NCI-H226 (cell line): ENCODE measurements around the gene TTC34.
"Not testable (repeated sequence)": the region's sequence is repeated elsewhere in the genome, so short reads cannot be mapped to it uniquely, and the experiment has no call there.

ENCODE experiments used
- DNase-seq: peaks from one replicate; pipeline ENCODE4 v3.0.0-alpha.2; 2015

The TTC34 gene

DNA sequence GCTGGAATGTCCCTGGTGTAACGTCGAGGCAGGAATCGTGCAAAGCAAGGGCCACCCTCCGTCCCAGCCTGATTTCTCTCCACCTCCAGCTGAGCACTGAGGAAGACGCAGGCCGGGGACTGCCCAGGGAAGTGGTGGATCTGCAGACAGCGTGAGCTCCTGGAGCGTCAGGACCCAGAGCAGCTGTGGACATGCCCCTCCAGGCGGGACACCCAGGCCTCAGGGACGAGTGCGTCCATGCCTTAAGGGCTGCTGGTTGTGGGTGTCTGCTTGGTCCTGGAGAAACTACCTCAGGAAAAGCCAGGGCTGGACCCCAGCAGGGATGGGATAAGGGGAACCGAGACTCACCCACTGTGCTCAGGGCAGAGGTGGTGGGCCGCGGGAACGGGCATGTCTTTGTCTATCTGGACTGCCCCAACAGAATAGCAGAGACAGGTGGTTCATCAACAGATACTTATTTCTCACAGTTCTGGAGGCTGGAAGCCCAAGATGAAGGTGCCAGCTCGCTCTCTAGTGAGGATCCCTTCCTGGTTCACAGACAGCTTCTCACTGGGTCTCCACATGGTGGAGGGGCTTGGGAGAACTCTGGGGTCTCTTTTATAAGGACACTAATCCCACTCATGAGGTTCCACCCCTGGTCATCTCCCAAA is 162.9 kb downstream of the TTC34 start:
- no peak for DNase-seq

DNA sequence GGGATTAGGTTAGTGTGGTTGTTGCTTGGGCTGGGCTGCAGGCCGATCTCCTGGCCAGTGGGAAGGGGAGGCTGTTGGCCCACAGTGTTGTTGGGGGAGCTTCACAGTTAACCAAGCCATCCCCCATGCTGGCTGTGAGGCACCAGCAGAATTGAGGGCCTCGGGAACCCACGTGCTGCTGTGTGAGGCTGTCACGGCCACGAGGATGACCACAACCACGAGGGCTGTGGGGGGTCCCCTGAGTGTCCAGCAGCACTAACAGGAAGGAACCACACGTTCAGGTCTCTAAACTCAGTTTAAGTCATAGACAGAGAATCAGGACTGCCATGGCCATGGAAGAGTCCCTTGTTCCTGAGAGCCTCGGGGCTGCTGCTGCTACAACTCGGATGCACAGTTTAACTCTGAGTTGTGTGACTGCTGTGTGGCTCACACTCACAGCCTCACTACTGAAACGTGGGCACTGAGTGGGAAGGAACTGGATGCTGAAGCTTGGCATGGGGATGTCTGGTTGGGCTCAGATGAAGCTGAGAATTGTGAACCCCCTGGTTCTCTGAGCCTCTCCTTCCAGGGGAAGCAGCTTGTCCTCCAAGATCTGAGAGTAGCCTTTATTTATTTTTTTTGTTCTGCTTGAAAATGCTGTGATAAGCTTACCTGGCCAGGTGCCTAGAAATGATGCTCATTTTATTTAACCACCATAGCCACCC is 163.9 kb downstream of the TTC34 start:
- no peak for DNase-seq

DNA sequence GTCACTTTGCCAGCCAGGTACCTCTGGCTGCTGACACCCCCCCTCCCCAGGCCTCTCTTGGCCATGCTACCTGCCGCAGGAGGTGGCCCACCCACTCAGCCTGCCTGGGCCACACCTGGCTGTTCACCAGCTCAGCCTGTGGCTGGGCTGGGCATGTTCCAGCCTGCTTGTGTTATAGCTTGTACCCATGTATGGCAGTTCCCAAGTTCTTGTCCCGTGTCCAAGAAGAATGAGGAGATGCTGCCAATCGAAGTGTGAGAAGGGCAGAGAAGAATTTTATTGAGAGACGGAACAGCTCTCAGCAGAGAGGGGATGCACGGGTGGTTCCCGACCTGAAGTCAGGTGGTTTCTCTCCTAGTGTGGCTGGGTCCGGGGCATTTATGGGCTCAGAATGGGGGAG is 164.8 kb downstream of the TTC34 start:
- DNase-seq = no peak

DNA sequence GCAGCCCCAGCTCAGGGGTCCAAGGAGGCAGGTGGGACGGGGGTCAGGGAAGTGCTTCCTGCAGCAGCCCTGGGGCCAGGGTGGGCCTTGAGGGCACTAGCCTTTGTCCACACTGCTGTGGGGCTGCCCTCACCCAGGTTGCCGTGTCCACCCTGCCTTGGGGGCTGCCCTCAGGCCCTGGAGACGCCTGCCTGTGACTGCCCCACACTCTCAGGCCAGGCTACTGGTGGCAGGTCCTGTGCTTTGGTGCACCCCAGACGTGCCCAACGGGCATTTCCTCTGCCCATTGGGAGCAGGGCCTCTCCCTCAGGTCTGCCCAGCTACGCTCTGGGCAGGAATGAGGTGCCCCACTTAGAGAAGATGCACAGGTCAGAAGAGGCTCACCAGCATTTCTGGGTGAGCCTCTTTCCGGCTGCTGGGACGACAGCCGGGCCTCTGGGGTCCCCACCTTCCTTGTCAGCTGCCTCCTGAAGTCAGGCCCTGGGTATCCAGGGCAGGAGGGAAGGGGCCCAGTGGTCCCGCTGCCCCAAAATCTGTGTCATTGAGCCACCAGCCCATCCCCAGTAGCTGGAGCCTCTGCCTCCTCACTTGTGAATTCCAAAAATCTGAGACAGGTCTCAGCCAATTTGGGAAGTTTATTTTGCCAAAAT is 166.0 kb downstream of the TTC34 start:
- DNase-seq = no peak

DNA sequence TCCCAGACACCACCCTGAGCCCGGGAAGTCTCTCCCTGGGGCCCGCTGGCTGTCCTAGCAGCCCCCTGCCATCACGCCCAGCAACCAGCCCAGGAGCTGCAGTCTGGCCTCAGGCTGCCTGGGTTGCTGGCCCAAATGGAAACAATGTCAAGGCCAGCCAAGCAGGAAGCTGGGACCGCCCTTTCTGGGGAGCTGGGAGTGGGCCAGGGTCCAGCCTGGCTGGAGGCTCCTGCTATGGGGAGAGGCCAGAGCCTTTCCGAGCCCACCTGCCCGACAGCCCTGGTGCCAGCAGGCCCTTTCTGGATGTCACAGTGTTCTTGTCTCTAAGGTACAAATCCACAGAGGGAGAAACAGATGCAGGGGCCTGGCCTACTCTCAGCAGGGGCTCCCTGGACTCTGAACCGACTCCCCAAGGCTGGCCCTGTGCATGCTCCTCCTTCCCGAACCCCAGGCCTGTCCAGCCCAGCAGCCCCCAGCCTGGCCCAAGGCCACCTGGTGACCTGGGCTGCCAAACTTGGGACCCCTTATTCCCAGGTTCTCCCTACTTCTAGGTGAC is 167.5 kb downstream of the TTC34 start:
- no peak for DNase-seq

DNA sequence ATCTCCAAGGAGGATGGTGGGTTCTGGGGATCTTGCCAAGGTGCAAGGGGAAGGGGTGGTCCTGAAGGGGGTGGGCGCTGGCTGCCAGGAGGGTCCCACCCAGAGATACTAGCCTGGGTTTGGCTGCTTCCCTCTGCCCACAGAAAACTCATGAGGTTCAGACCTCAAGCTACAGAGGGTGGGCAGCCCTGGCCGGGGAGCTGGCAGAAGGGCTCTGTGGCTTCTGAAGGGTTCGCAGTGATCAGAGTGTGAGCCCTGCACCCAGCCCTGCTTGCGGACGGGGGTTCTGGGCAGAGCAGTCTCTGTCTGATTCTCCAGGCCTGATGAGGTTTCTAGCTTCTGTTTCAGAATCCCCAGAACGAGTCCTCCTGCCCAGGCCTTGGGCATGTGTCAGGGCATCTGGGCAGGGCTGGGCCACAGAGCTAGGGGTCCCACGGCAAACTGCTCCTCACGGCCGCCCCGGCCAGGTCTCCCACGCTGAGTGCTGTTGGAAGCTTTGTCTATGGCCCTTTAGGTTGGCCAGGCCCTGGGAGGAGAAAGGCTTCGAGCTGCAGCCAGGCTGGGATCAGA is 168.0 kb downstream of the TTC34 start:
- DNase-seq = no peak

DNA sequence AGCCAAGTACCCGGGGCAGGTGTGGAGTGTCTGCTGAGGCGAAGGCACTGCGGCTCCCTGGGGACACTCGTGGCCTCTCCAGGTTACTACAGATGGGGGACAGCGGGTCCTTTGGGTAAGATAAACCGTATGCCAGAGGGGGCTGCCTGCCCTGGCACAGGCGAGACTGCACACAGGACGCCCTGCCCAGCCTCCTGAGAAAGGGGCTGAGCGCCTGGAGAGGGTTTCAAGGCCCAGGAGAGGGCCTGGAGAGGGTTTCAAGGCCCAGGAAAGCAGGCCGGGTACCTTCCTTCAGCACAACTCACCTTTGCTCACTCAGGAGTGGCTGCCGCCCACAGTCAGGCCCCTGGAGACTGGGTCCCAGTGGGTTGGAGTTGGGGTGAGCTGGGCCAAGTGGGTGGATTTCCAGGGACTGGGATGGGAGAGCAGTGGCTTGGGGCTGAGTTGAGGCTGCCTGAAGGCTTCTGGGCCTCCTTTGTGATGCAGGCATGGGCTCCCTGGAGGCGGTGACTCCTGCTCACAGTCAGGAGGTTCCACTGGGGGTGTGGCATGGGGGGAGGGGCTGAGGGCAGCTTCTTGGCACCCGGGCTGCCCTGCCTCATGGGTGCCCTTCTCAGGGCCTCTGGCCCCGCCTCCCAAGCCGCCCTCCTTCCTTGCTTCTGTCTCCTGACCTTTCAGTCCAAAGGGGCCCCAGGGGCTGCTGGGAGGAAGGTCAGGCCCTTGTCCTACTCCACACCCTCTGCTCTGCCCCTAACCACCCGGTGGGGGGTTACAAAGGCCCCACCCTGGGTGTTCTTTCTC is 168.7 kb downstream of the TTC34 start, which contains the start of gene MMEL1:
TSS of gene MMEL1 (minus strand) at position 456 of the 801 bp plus-strand sequence. CDS start 3,532 bp downstream, outside the sequence.
- no peak for DNase-seq

DNA sequence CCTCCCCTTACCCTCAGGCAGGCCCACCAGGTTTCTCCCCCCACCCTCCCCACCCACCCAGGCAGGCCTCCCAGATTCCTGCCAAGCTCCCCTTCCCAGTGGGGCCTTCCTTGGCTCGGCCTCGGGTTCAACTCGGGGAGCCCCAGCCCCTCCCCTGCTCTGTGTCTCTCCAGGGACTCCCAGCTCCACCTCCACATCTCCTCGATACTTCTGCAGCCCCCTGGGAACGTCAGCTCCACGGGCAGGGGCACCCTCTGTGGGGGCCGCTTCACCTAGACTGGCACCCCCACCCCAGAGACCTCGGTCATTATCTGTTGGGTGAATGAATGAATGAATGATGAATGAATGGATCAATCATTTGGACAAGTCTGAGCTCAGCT is 169.5 kb downstream of the TTC34 start:
- DNase-seq = no peak

DNA sequence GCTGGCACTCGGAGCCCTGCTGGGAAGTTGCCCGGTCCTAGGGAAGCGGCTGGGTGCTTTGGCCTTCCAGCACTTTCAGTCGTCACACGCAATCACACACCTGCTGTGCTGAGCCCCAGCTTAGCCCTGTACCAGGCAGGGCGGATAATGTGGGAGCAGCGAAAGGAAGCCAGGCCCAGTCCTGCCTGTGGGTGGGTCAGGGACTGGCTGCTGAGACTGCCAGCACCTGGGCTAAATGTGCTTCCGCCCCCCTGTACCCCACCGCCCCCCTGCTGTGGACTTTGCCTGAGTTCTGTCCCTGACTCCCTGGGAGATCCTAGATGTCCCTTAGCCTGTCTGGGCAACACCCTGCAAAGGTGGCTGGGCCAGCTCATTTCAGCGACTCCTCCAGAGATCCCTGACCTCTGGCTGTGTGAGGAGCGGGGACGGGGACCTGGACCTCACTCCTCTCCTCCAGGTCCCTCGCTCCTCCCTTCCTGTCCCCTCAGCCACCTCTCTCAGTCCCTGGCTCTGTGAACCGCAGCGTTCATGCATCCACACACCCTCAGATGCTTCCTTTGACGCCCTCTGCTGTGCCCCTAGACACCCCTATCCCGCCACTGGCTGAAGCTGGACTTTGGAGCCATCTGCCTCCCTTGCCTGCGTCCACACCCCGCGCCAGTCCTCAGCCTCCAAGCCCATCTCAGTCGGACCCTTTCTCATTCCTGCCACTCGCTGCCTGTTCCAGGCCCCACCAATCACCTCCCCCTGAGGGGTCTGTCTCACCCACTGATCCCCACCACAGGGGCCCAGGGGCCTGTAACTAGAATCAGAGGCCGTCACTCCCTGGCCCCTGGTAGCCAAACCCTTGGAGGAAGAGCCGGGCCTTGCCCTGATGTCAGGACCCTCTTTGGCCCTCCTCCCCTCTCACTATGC is 170.1 kb downstream of the TTC34 start:
- no peak for DNase-seq

DNA sequence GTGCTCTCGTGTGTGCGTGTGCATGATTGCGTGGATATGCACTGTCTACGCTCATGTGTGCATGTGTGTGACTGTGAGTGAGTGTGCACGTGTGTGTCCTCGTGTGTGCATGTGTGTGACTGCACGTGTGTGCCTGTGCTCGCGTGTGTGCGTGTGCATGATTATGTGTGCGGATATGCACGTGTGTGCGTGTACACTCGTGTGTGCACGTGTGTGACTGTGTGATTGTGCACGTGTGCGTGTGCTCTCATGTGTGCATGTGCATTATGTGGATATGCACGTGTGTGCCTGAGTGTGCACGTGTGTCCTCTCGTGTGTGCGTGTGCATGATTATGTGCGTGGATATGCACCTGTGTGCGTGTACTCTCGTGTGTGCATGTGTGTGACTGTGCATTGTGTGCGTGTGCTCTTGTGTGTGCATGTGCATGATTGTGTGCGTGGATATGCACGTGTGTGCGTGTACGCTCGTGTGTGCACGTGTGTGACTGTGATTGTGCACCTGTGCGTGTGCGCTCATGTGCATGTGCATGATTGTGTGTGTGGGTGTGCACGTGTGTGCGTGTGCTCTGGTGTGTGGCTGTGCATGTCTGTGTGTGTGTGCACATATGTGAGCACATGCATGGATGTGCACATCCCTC is 170.9 kb downstream of the TTC34 start:
- DNase-seq = no peak

DNA sequence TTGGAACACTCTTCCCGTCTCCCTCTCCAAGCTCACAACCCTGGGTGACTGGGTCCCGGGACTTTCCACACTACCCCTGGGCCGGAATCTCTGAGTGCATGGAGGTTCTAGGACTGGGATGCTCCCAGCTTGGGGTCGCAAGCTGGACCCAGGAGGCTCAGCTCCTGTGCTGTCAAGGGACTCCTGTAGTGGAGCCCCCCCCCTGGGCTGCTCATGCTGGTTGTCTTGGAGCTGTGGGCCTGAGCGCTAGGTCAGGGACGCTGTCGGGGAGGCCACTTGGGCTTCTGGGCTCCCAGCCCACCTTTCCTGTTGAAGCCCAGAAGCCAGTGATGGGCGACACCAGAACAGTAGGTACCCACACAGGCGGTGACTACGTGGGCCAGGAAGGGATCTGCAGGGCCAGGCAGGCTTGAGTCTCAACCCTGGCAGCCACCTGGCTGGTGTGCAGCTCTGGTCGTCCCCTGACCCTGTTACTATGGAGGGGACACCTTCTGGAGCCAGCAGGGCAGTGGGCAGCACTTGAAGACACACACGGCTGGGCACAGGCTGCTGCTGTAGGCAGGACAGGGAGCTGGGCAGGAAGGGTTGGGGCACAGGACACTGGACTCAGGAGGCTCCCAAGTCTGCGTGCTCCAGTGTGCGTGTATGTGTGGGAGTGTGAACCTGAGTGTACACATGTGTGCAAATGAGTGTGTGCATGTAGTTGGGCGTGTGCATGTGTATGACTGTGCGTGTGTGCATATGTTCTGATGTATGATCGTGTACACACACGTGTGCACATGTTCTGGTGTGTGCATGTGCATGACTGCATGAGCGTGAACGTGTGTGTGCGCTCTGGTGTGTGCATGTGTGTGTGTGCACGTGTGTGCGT is 171.6 kb downstream of the TTC34 start:
- DNase-seq = no peak

DNA sequence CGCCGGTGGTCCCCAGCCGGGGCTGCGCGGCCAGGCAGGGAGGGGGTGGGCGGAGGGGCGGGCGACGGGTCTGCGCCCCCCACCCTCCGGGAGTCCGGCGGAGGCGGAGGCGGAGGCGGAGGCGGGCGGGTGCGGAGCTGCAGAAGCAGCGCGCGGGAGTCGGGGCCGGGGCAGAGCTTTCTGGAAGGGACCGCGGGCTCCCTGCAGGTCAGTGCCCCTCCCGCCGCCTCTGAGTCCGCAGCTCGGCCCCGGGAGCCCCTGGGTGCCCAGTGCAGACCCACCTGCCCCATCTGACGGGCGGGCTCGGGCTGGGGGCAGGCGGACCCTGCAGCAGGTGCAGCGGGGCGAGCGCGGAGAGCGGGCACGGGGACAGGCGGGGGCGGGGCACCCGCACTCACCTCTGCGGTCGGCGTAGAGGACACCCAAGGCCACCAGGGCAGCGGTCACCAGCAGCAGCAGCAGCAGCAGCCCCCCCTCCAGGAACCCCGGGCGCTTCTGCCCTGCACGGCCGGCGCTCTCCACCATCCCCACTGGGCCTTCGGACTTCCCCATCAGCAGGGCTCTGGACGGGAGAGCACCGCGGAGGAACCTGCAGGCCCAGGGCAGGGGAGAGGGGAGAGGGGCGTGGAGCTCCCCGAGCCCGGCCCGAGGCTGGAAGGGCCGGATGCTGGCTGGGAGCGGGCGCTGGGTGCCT is 172.4 kb downstream of the TTC34 start:
- no peak for DNase-seq

DNA sequence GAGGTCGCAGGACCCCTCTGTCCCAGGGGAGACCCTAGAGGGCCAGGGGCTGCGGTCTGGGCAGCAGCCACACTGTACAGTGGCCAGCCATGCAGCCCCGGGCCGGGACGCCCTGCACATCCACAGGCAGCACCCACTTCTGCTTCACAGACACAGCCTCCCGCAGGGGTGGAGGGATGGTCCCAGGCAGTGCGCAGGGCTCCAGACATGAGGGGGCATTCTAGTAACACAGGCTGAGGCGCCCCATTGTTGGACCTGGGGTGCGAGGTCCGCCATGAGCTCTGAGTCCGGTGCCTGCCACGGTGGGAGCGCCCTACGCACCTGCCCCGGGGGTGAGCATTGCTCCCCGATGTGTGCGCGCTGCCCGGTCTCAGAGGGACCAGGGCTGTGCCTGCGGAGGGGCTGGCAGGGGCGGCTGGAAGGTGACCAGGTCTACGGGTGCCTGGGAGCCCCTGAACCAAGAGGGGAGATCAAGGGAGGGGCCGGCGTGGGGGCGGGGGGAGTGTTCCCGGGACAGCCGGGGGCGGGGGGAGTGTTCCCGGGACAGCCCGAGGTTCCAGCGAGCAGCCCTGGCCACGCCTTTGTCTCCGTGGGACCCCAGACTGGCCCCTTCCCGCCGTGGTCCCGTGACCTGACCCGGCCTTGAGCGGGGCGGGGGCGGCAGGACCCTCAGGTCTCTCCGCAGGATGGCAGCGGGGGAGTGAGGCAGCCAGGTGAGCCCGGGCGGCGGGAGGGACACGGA is 173.1 kb downstream of the TTC34 start:
- DNase-seq = no peak

DNA sequence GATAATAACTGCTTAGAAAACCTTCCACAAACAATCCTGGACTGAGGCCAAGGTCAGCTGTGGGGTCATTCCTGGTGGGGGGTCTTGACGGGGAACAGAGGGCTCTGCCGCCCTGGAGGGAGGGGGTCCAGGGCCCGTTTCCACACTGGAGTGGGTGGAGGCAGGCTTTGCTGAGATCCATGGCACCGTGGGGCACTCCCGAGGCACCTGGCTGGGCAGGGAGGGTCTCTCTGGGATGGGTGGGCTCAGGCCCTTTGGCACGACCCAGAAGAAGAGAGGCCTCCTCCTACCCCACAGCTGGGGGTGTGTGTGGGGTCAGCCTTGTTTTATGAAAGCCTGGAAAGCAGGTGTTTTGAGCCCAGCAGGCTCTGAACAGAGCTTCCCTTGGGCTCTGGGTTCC is 173.7 kb downstream of the TTC34 start:
- no peak for DNase-seq

DNA sequence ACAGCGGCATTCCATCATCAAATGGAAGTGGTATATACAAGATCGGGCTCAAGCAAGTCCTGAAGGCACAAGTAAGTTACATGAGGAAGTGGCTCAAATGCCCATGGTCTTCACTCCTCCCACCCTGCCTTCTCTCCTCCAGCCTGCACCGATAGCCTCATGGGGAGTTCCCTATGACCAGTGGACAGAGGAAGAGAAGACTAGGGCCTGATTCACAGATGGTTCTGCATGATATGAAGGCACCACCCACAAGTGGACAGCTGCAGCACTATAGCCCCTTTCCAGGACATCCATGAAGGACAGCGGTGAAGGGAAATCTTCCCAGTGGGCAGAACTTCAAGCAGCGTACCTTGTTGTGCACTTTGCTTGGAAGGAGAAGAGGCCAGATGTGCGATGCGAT is 175.7 kb downstream of the TTC34 start:
- not testable (repeated sequence) for DNase-seq

DNA sequence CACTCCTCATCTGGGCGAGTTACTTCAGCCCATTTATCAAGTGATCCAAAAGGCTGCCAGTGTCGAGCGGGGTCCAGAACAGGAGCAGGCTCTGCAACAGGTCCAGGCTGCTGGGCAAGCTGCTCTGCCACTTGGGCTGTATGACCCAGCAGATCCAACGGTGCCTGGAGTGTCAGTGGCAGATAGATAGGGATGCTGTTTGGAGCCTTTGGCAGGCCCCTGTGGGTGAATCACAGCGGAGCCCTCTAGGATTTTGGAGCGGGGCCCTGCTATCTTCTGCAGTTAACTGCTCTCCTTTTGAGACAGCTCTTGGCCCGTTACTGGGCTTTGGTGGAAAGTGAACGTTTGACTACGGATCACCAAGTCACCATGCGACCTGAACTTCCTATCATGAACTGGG is 176.2 kb downstream of the TTC34 start:
- DNase-seq = no peak

DNA sequence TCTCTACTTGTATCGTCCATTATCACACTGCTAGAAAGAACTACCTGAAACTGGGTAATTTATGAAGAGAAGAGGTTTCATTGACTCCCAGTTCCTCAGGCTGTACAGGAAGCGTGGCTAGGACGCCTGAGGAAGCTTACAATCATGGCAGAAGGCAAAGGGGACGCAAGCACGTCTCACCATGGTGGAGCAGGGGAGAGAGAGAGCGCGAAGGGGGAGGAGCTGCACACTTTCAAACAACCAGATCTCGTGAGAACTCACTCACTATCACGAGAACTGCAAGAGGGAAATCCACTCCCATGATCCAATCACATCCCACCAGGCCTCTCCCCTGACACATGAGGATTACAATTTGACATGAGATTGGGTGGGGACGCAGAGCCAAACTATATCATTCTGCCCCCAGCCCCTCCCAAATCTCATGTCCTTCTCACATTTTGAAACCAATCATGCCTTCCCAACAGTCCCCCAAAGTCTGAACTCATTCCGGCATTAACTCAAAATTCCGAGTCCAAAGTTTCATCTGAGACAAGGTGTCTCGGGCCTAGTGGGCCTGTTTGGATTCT is 176.7 kb downstream of the TTC34 start:
- no peak for DNase-seq
